Mesenteric fat pad (tissue), 1 donor: ENCODE results near the gene VCL. TPM values are rescaled to one million over a fixed set of nuclear protein-coding genes. Genes with fewer than 3 reads are reported as not detected.

Source experiments
- DNase-seq: peaks from one replicate; pipeline ENCODE4 v3.0.0-alpha.2; 2020; ENCODE audit warnings: low spot score
- total RNA-seq: library from RNA; stranded (reverse); fragmentation: NEBNext Ultra II Directional; extraction: Animal tissue kit (Norgen Biotek cat#: 25700); gene quantifications from one replicate; pipeline ENCODE4 v1.2.1, GENCODE V29; 2021
- donor health status: DM: yes; HTN: yes; CAD: no.

The VCL gene
- total RNA-seq, 1 donor from 2014 or later: 129 TPM

DNA sequence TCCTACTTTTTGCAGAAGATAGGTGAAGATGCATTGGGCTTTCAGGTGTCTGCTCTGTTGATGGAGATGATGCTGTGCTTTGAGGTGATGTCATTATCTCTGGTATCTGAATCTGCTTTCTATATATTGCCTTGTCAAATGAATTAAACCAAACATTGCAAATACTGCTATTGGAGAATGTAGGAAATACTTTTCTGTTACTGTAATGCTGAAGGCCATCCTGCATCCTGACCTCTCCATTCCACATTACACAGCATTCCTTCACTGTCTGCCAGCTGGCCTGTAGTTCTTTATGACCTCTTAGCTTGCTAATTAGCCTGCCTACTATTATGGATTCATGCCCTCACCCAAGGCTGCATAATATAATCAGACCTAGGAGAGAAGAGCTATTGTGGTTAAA, 73.2 kb downstream of the VCL start:
- DNase-seq: no peak

DNA sequence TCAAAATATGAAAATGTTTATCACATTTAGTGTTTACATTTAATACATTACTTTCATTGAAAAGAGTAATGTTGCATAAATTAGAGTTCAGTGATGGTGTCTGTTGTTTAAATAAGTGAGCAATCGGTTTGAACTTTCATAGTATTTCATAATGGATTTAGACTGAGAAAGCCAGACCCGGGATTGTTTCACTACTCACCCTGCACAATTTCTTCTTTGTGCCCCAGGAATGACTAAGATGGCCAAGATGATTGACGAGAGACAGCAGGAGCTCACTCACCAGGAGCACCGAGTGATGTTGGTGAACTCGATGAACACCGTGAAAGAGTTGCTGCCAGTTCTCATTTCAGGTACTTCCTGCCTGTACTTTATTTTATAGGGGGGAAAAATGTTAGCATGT, 74.6 kb downstream of the VCL start:
- no peak for DNase-seq

DNA sequence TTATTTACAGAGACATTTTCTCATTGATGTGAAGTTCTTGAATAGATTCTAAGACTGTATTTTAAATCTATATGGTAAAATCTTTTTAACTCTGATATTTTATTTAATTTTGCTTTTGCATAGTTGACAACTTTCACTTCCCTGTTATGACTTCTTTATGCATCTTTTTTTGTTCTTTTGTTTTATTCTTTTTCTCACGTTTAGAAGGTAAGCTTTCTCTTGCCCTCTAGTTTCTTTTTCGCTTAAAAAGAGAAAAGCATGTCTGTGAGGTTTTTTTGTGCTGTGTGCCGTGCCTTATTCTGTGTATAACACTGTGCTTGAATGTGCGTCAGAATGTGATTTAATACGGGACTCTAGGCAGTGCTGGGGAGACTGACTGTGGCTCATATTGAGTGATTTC, 78.0 kb downstream of the VCL start:
- DNase-seq: no peak

DNA sequence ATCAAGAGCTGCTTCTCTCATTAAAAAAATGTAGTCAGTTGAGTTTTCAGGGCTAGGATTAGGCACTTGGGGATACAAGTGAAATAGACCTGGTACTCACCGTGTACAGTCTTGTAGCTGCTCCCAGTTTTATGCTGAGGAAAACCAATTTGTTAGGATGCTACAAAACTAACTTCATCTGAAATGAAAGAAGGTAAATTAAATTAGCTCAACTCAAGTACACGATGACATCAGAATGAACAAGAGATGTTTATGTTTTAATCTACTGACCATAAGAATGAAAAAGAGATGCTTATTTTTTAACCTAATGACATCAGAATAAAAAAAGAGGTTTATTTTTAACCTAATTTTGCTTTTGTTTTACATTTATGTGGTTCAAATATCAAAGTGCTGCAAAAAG, 79.0 kb downstream of the VCL start:
- no peak for DNase-seq

DNA sequence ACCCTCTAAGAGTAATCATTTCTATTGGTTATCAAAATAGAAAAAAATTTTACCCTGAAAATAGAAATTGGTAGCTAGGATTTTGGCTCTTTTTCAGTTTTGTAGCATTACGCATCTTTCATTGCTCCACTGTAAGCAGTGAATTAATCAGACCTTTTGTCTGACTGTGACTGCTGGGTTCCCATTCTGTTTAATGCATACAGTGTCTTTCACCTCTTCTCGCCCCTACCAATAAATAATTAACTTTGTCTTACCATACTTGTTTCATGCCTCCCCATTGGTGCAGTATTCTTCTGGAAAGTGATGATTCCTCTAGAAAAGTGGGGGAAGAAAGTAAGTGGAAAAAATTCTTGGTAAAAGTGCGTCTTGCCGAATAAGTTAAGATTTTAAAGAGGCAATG, 79.5 kb downstream of the VCL start:
- DNase-seq: no peak

DNA sequence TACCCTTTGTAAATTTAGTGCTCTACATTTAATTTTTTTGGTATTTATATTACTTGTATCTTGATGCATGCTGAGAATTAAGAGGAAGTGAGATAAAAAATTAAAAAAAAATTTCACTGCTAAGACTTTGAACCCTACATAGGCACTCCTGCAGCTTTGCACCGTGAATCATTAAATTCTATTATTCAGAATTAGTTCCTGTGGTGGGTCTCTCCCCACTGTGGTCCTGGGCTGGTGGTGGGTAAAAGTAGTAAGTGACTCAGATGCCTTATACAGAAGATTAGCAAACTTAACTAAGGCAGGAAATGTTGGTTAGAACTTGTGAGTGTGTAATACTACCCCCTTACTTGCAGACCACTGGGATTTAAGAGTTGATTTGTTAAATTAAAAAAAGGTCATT, 80.1 kb downstream of the VCL start:
- DNase-seq: no peak

DNA sequence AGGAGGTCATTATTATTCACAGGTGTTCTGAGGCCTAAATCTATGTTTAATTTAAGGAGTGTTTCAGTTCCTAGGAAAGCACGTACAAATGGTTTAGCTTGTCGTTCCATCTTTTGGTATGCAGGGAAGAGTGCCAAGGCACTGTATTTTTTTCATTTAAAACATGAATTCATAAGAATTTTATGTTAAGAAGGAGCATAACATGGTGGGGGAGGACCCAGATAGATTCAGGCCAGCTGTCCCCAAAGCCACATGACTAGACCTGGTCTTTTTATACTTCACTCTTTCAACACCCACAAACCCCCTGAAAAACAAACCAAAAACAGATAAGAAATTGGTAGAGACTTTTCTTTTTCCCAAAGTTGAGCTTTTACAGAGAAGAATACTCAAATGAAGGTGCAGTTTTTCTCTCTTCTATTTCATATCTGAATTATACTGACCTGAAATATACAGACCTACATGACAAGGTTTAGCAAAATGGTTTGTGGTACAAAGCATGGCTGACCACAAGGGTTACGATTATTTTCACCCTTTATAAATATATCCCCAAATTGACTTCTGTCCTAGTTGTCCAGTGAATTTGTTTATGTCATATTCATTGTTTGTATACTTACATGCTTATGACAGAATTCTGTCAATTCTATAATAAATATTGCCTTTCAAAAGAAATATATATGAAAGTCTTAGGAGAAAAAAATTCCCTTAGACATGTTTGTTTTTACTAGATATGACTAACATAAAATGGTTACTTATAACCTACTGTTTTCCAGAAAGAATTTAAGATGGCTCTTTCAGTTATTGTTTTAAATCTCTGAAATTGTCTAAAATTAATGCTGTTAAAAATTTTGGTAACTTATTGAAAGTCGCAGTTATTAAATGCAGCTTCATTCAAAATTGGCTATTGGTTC, 81.4 kb downstream of the VCL start:
- DNase-seq: no peak

DNA sequence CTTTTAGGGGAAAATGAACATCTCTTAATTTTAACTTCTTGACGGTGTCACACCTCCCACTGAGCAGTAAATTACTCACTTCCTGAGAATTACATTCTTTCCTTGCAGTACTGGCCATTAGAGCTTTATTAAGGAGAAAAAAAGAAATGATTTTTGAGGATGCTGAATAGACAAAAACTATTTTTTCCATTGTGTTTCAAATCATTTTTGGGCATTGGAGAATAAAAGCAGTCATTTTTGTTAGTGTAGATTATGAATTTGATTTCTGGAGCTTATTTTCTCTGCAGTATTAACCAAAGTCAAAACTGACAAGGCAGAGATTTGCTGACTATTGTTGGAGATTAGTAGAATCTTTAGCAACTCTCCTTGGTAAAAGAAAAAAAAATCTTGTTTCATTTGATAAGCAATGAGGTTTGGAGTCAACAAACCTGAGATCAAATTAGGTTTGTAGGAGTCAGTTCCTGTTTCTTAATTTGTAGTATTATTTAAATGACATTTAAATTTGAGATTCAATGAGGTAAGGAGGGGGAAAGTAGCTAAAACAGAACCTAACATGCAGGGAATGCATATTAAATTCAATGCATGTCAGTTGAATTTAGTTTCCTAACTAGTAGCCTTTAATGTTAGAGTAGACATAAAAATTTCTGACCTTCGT, 82.1 kb downstream of the VCL start:
- no peak for DNase-seq

DNA sequence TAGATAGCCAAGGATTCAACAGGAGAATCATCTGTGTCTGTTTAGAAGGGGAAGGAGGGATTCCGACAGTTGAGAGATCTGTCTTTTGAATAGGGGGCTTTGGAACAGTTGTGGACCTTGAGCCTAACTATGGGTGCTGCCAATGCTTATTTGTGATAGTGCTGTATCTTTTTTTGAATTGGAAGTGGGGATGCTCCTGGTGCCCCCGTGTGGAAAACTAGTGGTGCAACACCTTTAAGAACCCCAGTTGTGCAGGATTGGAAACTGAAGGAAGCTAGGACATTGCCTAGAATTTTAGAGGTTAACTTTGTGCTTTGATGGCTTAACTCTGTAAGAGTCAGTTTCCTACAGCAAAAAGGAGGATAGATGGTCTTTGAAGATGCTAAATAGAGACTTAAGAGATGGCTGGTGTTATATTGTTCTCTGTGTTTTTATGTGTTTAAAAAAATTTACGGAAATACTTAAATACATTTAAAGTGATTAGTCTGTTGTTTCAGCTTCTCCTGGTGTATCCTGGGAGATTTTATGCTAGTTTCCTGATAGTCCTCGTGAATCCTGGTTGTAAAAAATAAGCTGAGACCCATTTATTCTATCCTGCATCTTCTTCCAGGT, 83.4 kb downstream of the VCL start:
- no peak for DNase-seq

DNA sequence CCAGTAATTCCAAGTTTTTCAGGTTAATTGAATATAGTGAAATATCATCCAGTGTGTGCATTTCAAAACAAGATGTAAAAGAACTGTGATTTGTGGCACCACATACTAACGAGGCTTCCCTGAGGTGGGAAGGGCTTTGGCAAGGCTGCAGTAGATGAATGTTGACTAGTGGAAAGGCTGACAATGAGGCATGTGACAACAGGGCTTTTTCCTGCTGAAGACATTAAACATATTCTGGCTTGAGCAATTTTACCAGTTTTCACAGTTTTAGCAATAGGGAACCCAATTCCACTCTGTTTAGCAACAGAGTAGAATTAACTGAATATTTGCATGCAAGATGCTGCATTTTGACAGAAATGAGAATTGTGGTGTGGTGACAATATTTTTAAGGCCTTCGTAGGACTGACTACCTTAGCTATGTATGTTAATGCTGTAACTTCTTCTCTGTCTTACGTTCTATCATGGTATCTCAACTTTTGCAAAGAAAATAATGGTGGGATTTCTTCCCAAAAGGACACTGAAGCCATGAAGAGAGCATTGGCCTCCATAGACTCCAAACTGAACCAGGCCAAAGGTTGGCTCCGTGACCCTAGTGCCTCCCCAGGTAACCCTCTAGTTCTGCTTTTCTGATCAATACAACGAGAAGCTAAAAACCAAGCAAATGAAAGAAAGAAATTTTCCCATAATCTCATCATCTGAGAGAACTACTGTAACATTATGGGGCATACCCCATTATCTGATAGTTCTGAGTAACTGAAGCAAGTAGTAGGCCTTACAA, 84.2 kb downstream of the VCL start:
- DNase-seq: no peak

DNA sequence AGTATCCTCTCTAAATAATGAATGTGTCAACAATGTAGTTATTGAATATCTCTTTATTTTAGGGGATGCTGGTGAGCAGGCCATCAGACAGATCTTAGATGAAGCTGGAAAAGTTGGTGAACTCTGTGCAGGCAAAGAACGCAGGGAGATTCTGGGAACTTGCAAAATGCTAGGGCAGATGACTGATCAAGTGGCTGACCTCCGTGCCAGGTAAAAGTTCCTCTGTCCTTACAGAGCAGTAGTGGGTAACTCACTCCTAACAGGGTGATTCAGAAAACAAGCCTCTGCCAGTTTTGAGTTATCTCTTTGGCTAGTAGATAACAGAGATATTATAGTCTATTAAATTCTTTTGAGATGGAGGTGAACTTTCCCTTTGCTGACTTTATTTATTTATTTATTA, 85.4 kb downstream of the VCL start:
- no peak for DNase-seq

DNA sequence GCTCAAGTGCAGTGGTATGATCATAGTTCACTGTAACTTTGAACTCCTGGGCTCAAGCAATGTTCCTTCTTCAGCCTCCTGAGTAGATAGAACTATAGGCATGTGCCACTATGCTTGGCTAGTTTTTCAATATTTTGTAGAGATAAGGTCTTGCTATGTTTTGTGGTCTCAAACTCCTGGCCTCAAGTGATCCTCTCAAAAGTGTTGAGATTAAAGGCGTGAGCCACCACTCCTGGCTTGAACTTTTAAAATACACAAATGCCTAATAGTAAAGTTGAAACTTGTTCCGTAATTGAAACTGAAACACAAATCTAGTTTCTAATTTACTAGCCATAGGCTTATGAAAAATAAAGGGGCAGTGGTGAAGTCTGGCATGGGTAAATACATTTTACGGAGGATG, 87.0 kb downstream of the VCL start:
- DNase-seq: no peak

DNA sequence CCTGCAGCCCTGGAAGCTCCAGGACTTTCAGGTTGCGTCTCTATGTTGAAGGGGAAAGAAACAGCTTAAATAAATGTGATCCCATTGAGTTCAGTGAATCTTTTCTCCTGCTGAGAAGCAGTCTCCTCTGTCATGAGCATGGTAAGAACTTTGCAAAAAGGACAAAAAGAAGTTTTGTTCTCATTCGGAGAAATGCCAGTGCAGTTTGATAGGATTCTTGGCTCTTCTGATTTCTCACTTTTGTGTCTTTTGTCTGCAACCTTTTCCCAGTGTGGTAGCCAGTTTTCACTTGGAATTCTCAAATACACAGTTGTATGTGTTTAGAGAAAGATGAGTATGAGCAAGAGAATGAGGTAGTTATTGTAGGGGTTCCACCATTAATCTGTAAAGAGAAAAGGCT, 88.4 kb downstream of the VCL start:
- DNase-seq: no peak

DNA sequence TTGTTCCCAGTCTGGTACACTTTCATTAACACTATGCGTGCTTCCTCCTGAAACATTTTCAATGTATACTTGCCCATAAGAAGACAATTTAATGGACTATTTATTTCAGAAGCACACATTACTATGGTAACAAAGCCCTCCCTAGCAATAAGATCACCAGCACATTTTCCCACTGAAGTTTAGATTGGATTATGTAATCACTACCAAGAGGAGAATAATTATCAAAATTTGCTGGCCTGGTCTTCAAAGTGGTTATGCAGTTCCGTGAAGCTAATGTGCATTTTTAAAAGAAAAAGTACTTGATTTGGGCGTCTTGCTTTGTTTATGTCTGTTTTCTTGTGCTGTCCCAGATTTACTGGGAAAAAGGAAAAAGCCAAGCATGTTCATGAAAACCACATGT, 90.8 kb downstream of the VCL start:
- no peak for DNase-seq

DNA sequence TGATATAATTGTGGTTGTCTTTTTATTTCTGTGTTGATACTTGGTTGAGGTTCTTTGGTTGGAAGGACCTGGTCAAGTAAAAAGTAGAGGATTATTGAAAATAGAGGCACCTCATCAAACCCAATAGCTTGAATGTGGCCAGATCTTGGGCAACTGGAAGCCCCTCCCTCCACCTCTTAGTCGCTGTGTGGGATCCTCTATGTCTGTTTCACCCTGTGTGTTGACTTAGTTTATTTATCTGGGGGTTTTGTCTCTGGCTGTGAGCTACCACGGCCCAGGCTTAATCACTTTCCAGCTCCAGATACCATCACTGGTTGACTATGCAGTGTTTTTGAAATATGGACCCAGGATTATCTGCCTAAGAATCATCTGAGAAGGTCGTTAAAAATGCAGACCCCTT, 94.5 kb downstream of the VCL start:
- DNase-seq: no peak

DNA sequence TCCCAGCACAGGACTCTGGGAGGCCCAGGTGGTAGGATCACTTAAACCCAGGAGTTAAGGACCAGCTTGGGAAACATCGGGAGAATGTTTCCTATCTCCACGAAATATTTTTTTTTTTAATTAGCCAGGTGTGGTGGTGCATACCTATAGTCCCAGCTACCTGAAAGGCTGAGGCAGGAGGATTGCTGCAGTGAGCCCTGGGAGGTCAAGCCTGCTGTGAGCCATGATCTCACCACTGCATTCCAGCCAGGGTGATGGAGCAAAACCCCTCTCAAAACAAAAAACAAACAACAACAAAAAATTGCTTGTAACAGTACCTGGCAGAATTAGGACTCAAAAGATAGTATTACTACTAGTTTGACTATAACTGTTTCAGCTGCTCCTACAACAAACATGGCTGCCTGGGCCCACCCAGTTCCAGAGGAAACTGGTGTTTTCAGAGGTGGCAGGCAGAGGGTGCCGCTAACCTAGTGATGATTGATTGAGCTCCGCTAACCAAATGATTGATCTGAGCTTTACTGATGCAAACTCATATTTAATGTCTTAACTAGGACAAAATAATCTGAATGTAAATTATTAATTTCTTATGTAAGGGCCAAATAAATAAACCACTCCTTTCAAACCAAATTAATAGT, 95.7 kb downstream of the VCL start:
- no peak for DNase-seq

DNA sequence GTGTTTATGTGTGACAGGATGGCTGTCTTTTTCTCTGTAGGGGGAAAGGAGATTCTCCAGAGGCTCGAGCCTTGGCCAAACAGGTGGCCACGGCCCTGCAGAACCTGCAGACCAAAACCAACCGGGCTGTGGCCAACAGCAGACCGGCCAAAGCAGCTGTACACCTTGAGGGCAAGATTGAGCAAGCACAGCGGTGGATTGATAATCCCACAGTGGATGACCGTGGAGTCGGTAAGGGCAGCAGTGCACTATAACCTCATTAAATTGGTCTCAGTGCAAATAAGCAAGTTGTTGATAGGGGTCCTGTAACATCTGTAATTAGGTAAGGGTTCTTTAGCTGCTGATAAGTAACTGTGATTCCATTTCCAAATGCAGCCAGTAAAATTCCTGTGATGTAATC, 96.3 kb downstream of the VCL start:
- no peak for DNase-seq

DNA sequence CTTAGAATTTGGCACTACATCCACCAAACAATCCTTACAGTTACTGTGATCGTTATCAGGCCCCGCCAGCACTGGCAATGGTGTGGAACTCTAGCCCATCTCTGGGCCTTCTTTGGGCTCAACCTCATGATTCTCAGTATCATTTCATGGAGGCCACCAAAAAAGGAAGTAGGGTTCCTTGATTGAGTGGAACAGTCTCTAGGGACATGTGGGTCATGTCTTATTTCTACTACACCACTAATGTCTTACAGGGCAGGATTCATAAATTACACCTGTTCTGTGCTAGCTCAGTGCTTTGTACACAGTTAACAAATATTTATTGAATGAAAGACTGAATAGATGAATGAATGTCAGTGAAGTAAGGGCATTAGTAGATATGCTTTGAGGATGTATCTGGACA, 98.9 kb downstream of the VCL start:
- DNase-seq: no peak

DNA sequence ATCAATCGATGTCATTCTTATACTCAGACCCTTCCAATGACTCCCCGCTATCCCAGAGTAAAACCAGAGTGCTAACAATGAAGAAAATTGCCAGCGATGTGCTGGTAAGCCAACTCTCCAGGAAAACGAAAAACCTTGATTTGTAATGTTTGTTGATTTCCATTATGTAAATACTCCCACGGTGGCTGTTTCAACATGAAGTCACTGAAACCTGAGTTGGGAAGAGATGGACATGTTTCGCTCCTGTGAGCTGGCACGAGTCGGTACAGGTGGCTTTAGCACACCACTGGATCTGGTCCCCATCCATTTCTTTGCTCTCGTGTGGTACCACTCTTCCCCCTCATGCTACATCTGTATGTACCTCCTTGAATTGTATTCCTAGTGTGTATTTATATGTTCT, 99.9 kb downstream of the VCL start:
- DNase-seq: no peak

DNA sequence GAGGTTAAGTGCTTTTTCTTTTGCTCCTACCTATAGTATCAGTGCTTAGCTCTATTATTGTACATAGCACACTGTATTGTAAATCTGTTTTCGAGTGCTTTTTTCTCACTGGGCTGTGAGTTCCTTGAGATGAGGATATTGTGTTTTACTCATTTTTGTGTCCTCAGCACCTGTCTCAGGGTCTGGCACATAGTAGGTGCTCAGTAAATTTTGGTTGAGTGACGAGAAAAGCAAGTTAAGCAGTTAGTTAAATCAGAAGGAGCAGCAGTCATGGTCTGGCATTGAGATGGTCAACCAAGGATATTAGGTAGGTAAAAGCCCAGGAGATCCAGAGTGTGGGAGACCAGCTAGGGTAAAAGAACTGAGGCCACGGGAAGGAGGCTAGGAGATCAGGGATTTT, 101.5 kb downstream of the VCL start:
- no peak for DNase-seq

DNA sequence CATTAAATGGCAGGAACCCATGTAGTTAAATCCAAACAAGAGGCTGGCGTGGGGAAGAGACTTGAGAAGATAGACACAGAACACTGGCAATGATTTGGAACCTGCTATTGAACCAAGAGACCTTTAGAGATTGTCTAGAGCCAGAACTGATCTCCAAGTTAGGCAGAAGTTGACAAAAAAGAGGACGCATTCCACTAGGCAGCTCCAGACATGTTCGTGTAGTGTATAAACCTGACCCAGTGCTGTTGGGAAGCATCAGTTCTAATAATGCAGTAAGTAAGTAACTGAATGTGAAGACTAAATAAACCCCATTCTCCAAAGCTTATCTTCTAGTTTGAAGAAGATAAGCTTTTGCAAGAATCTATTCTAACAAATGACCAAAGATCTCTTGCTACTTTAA, 101.9 kb downstream of the VCL start:
- no peak for DNase-seq
